Heart left ventricle (tissue), 16 donors: ENCODE measurements around the gene KRT9. TPM values are rescaled to one million over a fixed set of nuclear protein-coding genes. Genes with fewer than 3 reads are reported as not detected.

Experiments used
- ATAC-seq, 4 donors: fragments of 200-7000 bp; cut with Tn5 transposase; one replicate each; pipeline ENCODE4 v1.9.1; 2020 to 2022; ENCODE audit warnings: moderate library complexity in 4 of 4, mild to moderate bottlenecking in 3 of 4, moderate number of reproducible peaks in 1 of 4
- DNase-seq, 5 donors: peaks; one replicate each; pipeline ENCODE4 v3.0.0-alpha.2; 2020
- H3K27ac ChIP-seq, 12 donors: fragments of 200-600 bp; sonication (generic) in 4 of 12; one replicate each; pipeline versions ENCODE4 v1.5.0 to v1.8.0; 2016 to 2022; ENCODE audit warnings: mild to moderate bottlenecking in 2 of 12
- H3K27me3 ChIP-seq, 9 donors: fragments of 200-600 bp; sonication (generic) in 2 of 9; one replicate each; pipeline versions ENCODE4 v1.5.1 to v1.8.0; 2016 to 2022; ENCODE audit warnings: mild to moderate bottlenecking in 3 of 9
- H3K36me3 ChIP-seq, 9 donors: fragments of 200-600 bp; sonication (generic) in 2 of 9; one replicate each; pipeline versions ENCODE4 v1.5.0 to v1.8.0; 2018 to 2022; ENCODE audit warnings: mild to moderate bottlenecking in 2 of 9
- H3K4me1 ChIP-seq, 12 donors: fragments of 200-600 bp; sonication (generic) in 4 of 12; one replicate each; pipeline versions ENCODE4 v1.5.0 to v1.8.0; 2016 to 2022; ENCODE audit warnings: mild to moderate bottlenecking in 3 of 12
- H3K4me3 ChIP-seq, 12 donors: fragments of 200-600 bp; sonication (generic) in 4 of 12; one replicate each; pipeline versions ENCODE4 v1.5.0 to v1.8.0; 2017 to 2022; ENCODE audit warnings: mild to moderate bottlenecking in 9 of 12, moderate library complexity in 4 of 12
- H3K9me3 ChIP-seq, 12 donors: fragments of 200-600 bp; sonication (generic) in 4 of 12; one replicate each; pipeline versions ENCODE4 v1.5.0 to v1.8.0; 2016 to 2022; ENCODE audit warnings: mild to moderate bottlenecking in 1 of 12
- POLR2A ChIP-seq, 2 donors: fragments of 450-650 bp; IDR thresholded peaks; one replicate each; pipeline ENCODE4 v1.6.1; 2017; ENCODE audit warnings: antibody characterized with exemption in 2 of 2, mild to moderate bottlenecking in 2 of 2, moderate library complexity in 2 of 2
- WGBS, 4 donors: extraction: QIAGEN DNeasy Blood & Tissue Kit in 2 of 4; methylation state at CpG; one replicate each; pipeline versions ENCODE4 v1.1.5 to v1.1.7; 2013 to 2018; 5-methylcytosine and 5-hydroxymethylcytosine counted together
- intact Hi-C, 10 donors: fragments of 100-400 bp; cut with DNase I; formaldehyde crosslinking; loops; one replicate each; pipeline versions ENCODE4 v1.11.1 to v1.14.2; 2022
- polyA plus RNA-seq, 2 donors: library from polyadenylated mRNA; stranded (reverse); fragments of 200-250 nt; gene quantifications; one replicate each; pipeline ENCODE4 v1.2.3, GENCODE V29; 2013
- total RNA-seq, 9 donors: library from RNA; depleted of rRNA in 2 of 9; stranded (reverse); fragments of >200 nt in 2 of 9; fragmentation: NEBNext Ultra II Directional in 3 of 9; extraction: Animal tissue kit (Norgen Biotek cat#: 25700) in 3 of 9; gene quantifications; one replicate each; pipeline versions ENCODE4 v1.1.0 to v1.2.4, GENCODE V29; 2016 to 2023
- TF ChIP-seq, protein P1 (sequence below), 12 donors: fragments of 200-600 bp; sonication (generic) in 4 of 12; IDR thresholded peaks; one replicate each; pipeline versions ENCODE4 v1.5.0 to v1.8.0; 2018 to 2022; ENCODE audit warnings: antibody characterized with exemption in 12 of 12, mild to moderate bottlenecking in 5 of 12
- donor health status: ischemic (EF 13 %, LVEDD 7.1; RV severe dilation, severe dysfunction).
- donor health status: healthy with polysubstance abuse.
- donor health status: DM: no; HTN: yes; CAD: no.
- donor health status: DM: no; HTN: no; CAD: no.
- donor health status: ischemic (EF 25% LVEDD 6.9; RV normal size, moderate dysfunction).
- donor health status: ischemic (EF 25% LVEDD 5.7; RV mildly dilated, moderate dysfunction).
- donor health status: healthy.
- donor health status: DM: yes; HTN: yes; CAD: no.
- donor health status: ischemic (EF 35%, LVEDD 5.7; RV mildly dilated, moderate dysfunction).
- donor health status: nonischemic (EF 11% LVEDD 7.7; RV severe dilation, severe dysfunction).
- donor health status: DM: yes; HTN: yes; CAD: no.
- donor health status: PGD.
- donor health status: ischemic (EF 29% LVEDD 5.4; RV normal size, mild dysfunction).
- donor health status: nonischemic (EF 23%, LVEDD 6.1; RV moderate dilation, normal function).

The KRT9 gene
- total and polyA plus RNA-seq, 11 donors: not detected

DNA sequence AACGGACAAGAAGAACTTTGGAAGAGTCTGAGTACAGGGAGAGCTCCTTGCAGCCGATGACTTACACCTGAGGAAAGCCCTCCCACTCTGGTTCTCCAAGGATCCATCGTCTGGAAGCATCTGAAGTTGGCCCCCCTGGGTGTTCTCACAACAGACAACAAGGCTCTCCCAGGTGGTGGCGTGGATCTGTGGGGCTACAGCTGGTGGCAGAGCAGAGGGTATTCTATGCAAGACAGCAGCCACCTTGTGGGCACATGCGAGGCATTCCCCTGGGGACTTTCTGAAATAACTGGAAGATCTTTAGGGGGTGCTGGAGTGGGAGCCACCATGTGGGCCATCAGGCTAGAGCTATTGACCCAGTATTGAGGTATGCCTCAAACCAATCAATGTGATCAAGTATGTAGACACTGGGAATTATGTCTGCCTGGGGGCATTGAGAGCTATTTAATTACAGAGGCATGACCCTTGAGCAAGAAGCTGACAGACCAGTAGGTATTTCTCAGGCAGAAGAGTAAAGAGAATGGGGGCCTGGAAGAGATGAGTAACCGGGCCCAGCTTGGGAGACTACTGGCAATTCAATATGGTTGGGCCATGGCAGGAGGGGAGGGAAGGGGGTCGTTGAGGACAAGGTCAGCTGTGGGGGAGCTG lies 36.8 kb downstream of the KRT9 start:
- 69 to 72% (median 70%) methylated on average over 7 of the region's 7 CpGs for WGBS, 4 donors
- ATAC-seq (no peak), DNase-seq (peak in 1 of 5 donors; percentile 28)
- TF ChIP-seq, protein P1, sequence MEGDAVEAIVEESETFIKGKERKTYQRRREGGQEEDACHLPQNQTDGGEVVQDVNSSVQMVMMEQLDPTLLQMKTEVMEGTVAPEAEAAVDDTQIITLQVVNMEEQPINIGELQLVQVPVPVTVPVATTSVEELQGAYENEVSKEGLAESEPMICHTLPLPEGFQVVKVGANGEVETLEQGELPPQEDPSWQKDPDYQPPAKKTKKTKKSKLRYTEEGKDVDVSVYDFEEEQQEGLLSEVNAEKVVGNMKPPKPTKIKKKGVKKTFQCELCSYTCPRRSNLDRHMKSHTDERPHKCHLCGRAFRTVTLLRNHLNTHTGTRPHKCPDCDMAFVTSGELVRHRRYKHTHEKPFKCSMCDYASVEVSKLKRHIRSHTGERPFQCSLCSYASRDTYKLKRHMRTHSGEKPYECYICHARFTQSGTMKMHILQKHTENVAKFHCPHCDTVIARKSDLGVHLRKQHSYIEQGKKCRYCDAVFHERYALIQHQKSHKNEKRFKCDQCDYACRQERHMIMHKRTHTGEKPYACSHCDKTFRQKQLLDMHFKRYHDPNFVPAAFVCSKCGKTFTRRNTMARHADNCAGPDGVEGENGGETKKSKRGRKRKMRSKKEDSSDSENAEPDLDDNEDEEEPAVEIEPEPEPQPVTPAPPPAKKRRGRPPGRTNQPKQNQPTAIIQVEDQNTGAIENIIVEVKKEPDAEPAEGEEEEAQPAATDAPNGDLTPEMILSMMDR (IDR thresholded peaks at IDR 0.05): no peak
- TF ChIP-seq POLR2A (IDR thresholded peaks at IDR 0.05): no peak
- intact Hi-C loops: no loop called here
- Histone ChIP-seq H3K27ac (no peak overlapping the region), H3K4me3 (no peak overlapping the region), H3K4me1 (no peaks in the 10 kb centered on the region), H3K27me3 (peaks cover 0 to 56% (median 27%) of the 10 kb centered on the region in 9 donors), H3K9me3 (no peaks in the 10 kb centered on the region), H3K36me3 (no peaks in the 10 kb centered on the region)

DNA sequence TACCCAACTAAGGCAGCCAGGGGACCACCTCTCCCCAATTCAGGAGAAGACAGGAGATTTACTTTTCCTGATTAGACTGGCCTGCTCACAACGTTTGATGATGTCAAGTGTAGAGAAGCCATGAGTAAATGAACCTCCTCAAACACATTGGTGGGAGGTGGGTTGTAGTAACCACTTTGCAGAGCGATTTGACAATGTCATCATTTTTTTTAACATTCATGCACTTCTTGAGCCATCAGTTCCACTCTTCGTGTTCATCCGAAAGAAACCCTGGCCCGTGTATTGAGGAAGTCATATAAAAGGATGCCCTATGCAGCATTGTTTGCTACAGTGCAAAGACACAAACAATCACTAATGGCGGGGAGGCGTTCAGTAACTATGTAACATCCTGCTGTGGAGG lies 38.2 kb downstream of the KRT9 start:
- H3K9me3 ChIP-seq: no peaks in the 10 kb centered on the region
- TF ChIP-seq, protein P1 (IDR thresholded peaks at IDR 0.05): no peak
- no peak for TF ChIP-seq POLR2A (IDR thresholded peaks at IDR 0.05)
- ATAC-seq (no peak), DNase-seq (no peak)
- H3K4me1 ChIP-seq: no peaks in the 10 kb centered on the region
- intact Hi-C loops: no loop called here
- 80 to 85% (median 83%) methylated on average over 7 of the region's 7 CpGs for WGBS, 4 donors
- H3K27me3 ChIP-seq: peaks cover 0 to 70% (median 36%) of the 10 kb centered on the region in 9 donors
- H3K4me3 ChIP-seq: no peak overlapping the region
- no peaks in the 10 kb centered on the region for H3K36me3 ChIP-seq
- H3K27ac ChIP-seq: no peak overlapping the region

DNA sequence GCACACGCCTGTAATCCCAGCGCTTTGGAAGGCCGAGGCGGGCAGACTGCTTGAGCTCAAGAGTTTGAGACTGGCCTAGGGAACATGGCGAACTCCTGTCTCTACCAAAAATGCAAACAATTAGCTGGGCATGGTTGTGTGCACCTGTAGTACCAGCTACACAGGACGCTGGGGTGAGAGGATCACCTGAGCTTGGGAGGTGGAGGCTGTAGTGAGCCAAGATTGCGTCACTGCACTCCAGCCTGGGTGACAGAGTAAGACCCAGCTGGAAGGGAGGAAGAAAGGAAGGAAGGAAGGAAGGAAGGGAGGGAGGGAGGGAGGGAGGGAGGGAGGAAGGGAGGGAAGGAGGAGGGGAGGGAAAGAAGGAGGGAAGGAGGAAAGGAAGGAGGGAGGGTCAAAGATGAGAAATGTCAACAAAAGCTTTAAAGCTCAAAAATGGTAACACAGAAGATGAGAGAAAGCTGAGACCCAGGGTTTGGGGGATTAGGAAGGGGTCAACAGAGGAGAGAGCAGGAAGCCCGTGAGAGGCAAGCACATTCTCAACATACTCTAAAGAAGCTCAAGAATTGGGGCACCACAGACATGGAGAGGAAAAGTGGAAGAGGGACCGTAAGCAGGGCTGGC lies 38.8 kb downstream of the KRT9 start:
- intact Hi-C loops: no loop called here
- Histone ChIP-seq H3K9me3 (no peaks in the 10 kb centered on the region), H3K27me3 (peaks cover 4 to 75% (median 41%) of the 10 kb centered on the region in 9 donors), H3K4me3 (no peak overlapping the region), H3K27ac (no peak overlapping the region), H3K36me3 (no peaks in the 10 kb centered on the region), H3K4me1 (peaks cover 0 to 4% (median 1%) of the 10 kb centered on the region in 12 donors)
- ATAC-seq (no peak), DNase-seq (peak in 1 of 5 donors; percentile 3)
- TF ChIP-seq POLR2A (IDR thresholded peaks at IDR 0.05): no peak
- TF ChIP-seq, protein P1 (IDR thresholded peaks at IDR 0.05): no peak
- WGBS, 4 donors: 77 to 85% (median 79%) methylated on average over 9 of the region's 9 CpGs

DNA sequence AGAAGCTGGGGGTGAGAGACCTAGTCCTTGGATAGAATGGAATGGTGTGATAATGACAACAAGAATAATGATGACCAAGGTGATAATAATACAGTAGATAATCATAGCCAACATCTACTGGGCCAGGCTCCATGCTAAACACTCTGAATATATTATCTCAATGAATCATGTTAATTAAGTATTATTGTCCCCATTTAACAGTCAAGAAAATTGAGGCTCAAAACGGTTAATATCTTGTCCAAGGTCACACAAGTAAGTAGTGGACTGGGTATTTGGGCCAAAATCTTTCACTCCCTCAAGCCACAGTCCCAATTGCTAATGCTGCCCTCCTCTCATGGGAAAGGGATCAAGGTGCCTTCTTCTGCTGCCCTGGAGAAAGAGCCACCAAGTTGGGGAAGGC lies 39.9 kb downstream of the KRT9 start:
- Histone ChIP-seq H3K27me3 (peaks cover 15 to 86% (median 48%) of the 10 kb centered on the region in 9 donors), H3K4me1 (peaks cover 0 to 15% (median 4%) of the 10 kb centered on the region in 12 donors), H3K9me3 (no peaks in the 10 kb centered on the region), H3K27ac (no peak overlapping the region), H3K36me3 (no peaks in the 10 kb centered on the region), H3K4me3 (no peak overlapping the region)
- ATAC-seq: no peak
- peak in 1 of 5 donors; percentile 10 for DNase-seq
- no peak for TF ChIP-seq POLR2A (IDR thresholded peaks at IDR 0.05)
- TF ChIP-seq, protein P1 (IDR thresholded peaks at IDR 0.05): no peak
- intact Hi-C loops: no loop called here
- WGBS, 4 donors: 60 to 73% (median 62%) methylated on average over 1 of the region's 1 CpG
